OCI-LY7 (cell line): ENCODE measurements around the gene FCHSD2. TPM values are rescaled to one million over a fixed set of nuclear protein-coding genes. Genes with fewer than 3 reads are reported as not detected.
A peak's percentile ranks its signal among the peaks of the same experiment; 100 is the strongest.

Experiments used
- BruUV-seq: library from RNA; stranded (reverse); fragments of 400-500 nt; replicated peaks from 2 replicates; lab custom pipeline; 2021; lab: Mats Ljungman, UMichigan
- CTCF ChIA-PET: fragments of 300-600 bp; sonication (Branson Sonifier 250); formaldehyde crosslinking; loops from one replicate; lab custom pipeline; 2022; ENCODE audit warnings: antibody characterized with exemption; ENCODE audit not compliant: unreplicated experiment; lab: Charles Lee
- POLR2A ChIA-PET: fragments of 300-600 bp; sonication (Branson Sonifier 250); formaldehyde crosslinking; loops from one replicate; lab custom pipeline; 2022; ENCODE audit warnings: antibody characterized with exemption; lab: Charles Lee
- DNase-seq: peaks from one replicate; pipeline ENCODE4 v3.0.0-alpha.2; 2015; ENCODE audit warnings: low spot score
- H2AFZ ChIP-seq: fragments of 200-600 bp; sonication (generic), shearing (Covaris generic); 2 replicates; pipeline ENCODE4 v1.6.1; 2014; ENCODE audit warnings: mild to moderate bottlenecking, antibody characterized with exemption, low read length, moderate library complexity
- H3K27ac ChIP-seq: fragments of 200-600 bp; sonication (generic); 2 replicates; pipeline ENCODE4 v1.5.1; 2014; ENCODE audit warnings: mixed run types, low read depth, mild to moderate bottlenecking, moderate library complexity, low read length, inconsistent platforms; ENCODE audit not compliant: poor library complexity, severe bottlenecking
- H3K36me3 ChIP-seq: fragments of 200-600 bp; sonication (generic); 2 replicates; pipeline ENCODE4 v1.6.1; 2014; ENCODE audit warnings: mild to moderate bottlenecking, antibody characterized with exemption, low read length, moderate library complexity, mixed read lengths; ENCODE audit not compliant: insufficient read depth
- H3K4me1 ChIP-seq: fragments of 200-600 bp; sonication (generic); 2 replicates; pipeline ENCODE4 v1.5.1; 2014; ENCODE audit warnings: mild to moderate bottlenecking, low read length; ENCODE audit not compliant: insufficient read depth, poor library complexity, severe bottlenecking
- H3K4me2 ChIP-seq: fragments of 200-600 bp; sonication (generic); 2 replicates; pipeline ENCODE4 v1.6.1; 2014; ENCODE audit warnings: mild to moderate bottlenecking, low read length
- H3K4me3 ChIP-seq: fragments of 200-600 bp; sonication (generic); 2 replicates; pipeline ENCODE4 v1.5.1; 2014; ENCODE audit warnings: mild to moderate bottlenecking, low read depth, low read length; ENCODE audit not compliant: poor library complexity, severe bottlenecking
- H3K79me2 ChIP-seq: fragments of 200-600 bp; sonication (generic); 2 replicates; pipeline ENCODE4 v1.6.1; 2016; ENCODE audit warnings: low read depth, mild to moderate bottlenecking, low read length, moderate library complexity, mixed read lengths; ENCODE audit not compliant: insufficient read depth
- H3K9me2 ChIP-seq: fragments of 200-600 bp; sonication (generic); 2 replicates; pipeline ENCODE4 v1.6.1; 2016; ENCODE audit warnings: mild to moderate bottlenecking, low read length, mixed read lengths; ENCODE audit not compliant: insufficient read depth
- H3K9me3 ChIP-seq: fragments of 200-600 bp; sonication (generic); 2 replicates; pipeline ENCODE4 v1.6.1; 2014; ENCODE audit warnings: mild to moderate bottlenecking, mixed run types, low read length, mixed read lengths
- H4K20me1 ChIP-seq: fragments of 200-600 bp; sonication (generic); 2 replicates; pipeline ENCODE4 v1.6.1; 2014; ENCODE audit warnings: mild to moderate bottlenecking, antibody characterized with exemption, low read length, moderate library complexity, mixed read lengths; ENCODE audit not compliant: insufficient read depth
- CTCF ChIP-seq: fragments of 200-600 bp; sonication (generic); conservative IDR thresholded peaks from 2 replicates; pipeline ENCODE4 v1.5.1; 2014; ENCODE audit warnings: mild to moderate bottlenecking, antibody characterized with exemption, low read length, moderate library complexity, mixed read lengths
- EZH2phosphoT487 ChIP-seq: fragments of 200-600 bp; sonication (generic); IDR thresholded peaks from 2 replicates; pipeline ENCODE4 v1.6.1; 2018; ENCODE audit warnings: low read depth, borderline replicate concordance, mild to moderate bottlenecking, mixed run types, antibody characterized with exemption, low read length, moderate library complexity, mixed read lengths
- intact Hi-C: fragments of 100-400 bp; cut with micrococcal nuclease; formaldehyde crosslinking; loops from one replicate; pipeline ENCODE4 v1.10.0; 2022; ENCODE audit not compliant: unreplicated experiment
- total RNA-seq, 2 experiments: library from RNA; depleted of rRNA in 1 of 2; stranded (reverse); fragments of >200 nt in 1 of 2; shearing (Covaris generic) in 1 of 2; gene quantifications; 2 replicates each; pipeline ENCODE4 v1.2.3, GENCODE V29; 2014 to 2022

Gene FCHSD2
- total RNA-seq, 2 experiments from 2014 or later = 39.0 to 147 TPM

GRCh38 chr11:73184953-73185671, 43.0 kb upstream of the FCHSD2 start:
- Histone ChIP-seq H3K36me3 (no peaks in the 10 kb centered on the region), H3K4me3 (peak overlapping the region; percentile 54), H3K79me2 (no peaks in the 10 kb centered on the region), H3K9me3 (peaks cover 8% of the 10 kb centered on the region; the same call in 1 of the 2 replicates), H3K4me2 (peak overlapping the region; percentile 71), H3K4me1 (peaks cover 17% of the 10 kb centered on the region), H3K9me2 (no peaks in the 10 kb centered on the region), H3K27ac (no peak overlapping the region), H2AFZ (peak overlapping the region; percentile 90), H4K20me1 (no peaks in the 10 kb centered on the region)
- peak; percentile 65 for DNase-seq
- ChIA-PET POLR2A (no interaction called here), CTCF (no interaction called here)
- intact Hi-C loops = loop anchor here (1.0 kb wide), 3 partner anchors 52 to 104 kb away; no protein-coding TSS in a partner anchor
- no TSS peak for BruUV-seq
- TF ChIP-seq EZH2phosphoT487 (no peak), CTCF (peak; percentile 93)

DNA sequence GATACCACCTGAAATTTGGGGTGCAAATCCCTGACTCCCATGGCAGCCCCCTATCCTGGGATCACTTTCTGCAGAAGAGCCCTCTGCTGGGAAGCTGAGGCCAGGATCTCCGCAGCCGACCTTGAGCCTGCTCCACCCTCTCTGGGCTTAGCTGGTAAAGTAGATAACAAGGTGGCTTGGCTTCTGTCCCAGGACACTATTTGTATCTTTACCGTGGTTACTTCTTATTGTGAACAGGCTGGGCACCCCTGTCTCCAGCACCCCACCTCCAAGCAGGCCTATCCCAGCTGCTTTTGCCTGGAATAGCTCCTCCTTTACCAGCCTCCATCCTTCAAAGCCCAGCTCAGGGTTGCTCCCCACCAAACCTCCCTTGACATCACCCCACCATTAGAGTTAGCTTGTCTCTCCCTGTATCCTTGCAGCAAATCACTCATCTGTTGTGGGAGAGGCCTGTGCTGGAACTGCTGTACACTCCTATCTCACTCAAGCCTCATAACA, 40.8 kb upstream of the FCHSD2 start:
- ChIA-PET POLR2A (interaction anchor here (0.6 to 0.8 kb wide), 3 partner anchors 19 to 320 kb away, joined by 3 read pairs; no protein-coding TSS in a partner anchor), CTCF (no interaction called here)
- no peak for DNase-seq
- TF ChIP-seq EZH2phosphoT487 (no peak), CTCF (no peak)
- no peaks in the 10 kb centered on the region for H3K79me2 ChIP-seq
- no peaks in the 10 kb centered on the region for H3K36me3 ChIP-seq
- H3K27ac ChIP-seq = no peak overlapping the region
- intact Hi-C loops = no loop called here
- no peak overlapping the region for H3K4me3 ChIP-seq
- H3K9me2 ChIP-seq = no peaks in the 10 kb centered on the region
- peaks cover 8% of the 10 kb centered on the region; the same call in 1 of the 2 replicates for H3K9me3 ChIP-seq
- H3K4me2 ChIP-seq = no peak overlapping the region
- no peaks in the 10 kb centered on the region for H4K20me1 ChIP-seq
- H2AFZ ChIP-seq = no peak overlapping the region
- no TSS peak for BruUV-seq
- H3K4me1 ChIP-seq = peaks cover 14% of the 10 kb centered on the region

DNA sequence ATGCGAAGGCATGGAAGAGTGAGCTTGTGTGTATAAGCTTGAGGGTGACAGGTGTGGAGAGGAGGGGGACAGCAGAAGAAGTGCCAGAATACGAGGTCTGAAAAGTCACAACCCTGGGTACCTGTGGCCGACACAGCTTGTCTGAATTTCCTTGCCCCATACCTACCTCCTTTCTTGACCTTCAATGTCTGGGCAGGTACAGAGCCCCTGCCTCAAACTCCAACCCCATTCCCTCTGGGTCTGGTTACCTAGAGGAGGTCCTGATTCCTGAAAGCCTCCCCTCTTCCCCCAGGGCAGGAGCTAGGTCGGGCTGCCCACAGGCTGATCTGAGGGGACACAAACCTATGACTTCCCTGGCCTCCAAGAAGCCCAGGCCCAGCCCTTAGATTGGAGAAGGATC, 36.6 kb upstream of the FCHSD2 start:
- TF ChIP-seq EZH2phosphoT487 = no peak
- no peak for TF ChIP-seq CTCF
- intact Hi-C loops = loop anchor here (1.0 kb wide), 4 partner anchors 36 to 453 kb away; partner anchors contain the start of gene FCHSD2
- CTCF ChIA-PET = interaction anchor here (1.1 to 2.7 kb wide), 8 partner anchors 21 to 386 kb away, joined by 3 to 22 read pairs (median 6); no protein-coding TSS in a partner anchor
- no TSS peak for BruUV-seq
- Histone ChIP-seq H3K9me2 (no peaks in the 10 kb centered on the region), H3K27ac (no peak overlapping the region), H3K79me2 (no peaks in the 10 kb centered on the region), H3K4me2 (no peak overlapping the region), H3K36me3 (no peaks in the 10 kb centered on the region), H2AFZ (no peak overlapping the region), H3K4me3 (no peak overlapping the region), H3K4me1 (peaks cover 35% of the 10 kb centered on the region), H3K9me3 (peaks cover 8% of the 10 kb centered on the region; the same call in 1 of the 2 replicates), H4K20me1 (no peaks in the 10 kb centered on the region)
- DNase-seq = no peak
- POLR2A ChIA-PET = interaction anchor here (0.7 to 7.1 kb wide), 6 partner anchors 15 to 366 kb away, joined by 3 to 136 read pairs (median 3); partner anchors contain the start of gene FCHSD2
